Measurements from ENCODE around the gene IL12RB1.

DNA sequence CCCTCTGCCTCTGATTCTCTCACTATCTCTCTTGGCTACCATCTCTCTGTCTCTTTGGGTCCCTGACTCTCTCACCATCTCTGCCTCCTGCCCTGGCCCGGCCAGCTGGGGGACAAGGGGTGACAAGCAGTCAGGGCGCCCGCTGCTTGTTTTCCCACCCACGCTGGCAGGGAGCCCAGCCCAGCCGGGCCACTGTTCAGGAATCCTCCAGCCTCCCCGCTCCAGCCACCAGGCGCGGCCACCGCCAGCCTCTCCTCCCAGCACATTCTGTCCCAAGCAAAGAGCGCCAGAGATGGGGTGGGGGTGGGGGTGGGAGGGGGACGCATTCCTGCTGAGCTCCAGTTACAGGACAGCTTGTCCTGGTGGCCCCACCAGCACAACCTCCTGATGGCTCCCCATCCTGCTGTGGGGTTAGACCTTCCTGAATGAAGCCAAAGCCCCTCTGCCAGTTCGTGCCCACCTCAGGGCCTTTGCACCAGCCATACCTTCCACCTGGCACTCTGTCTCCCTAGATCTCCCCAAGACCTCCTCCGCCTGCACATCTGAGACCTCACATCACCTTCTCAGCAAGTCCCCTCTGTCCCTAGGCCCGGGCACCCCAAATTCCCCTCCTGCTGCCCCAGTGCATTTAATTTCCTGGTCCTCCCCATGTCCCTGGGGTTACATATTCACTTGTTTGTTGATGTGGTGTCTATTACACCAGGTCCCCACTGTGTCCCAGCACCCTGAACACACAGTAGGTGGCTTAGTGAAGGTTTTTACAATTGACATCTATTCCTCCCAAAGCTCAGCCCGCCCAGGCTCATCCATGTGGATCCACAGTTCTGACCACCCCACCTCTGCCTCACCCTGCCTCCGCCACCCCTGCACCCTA is 66.3 kb downstream of the IL12RB1 start:
- TF ChIP-seq CTCF (IDR thresholded peaks at IDR 0.05) (no peak), POLR2AphosphoS5 (IDR thresholded peaks at IDR 0.05; ENCODE audit: insufficient read depth in 1 of 2, low read depth in 1 of 2) (peak in 1 of 2 donors; percentile 62), POLR2A (IDR thresholded peaks at IDR 0.05) (no peak)
